Pulmonary artery endothelial cell (primary cell): ENCODE data around the gene CCDC40. TPM values are rescaled to one million over a fixed set of nuclear protein-coding genes. Genes with fewer than 3 reads are reported as not detected.

Experiments
- DNase-seq: peaks from one replicate; pipeline ENCODE4 v3.0.0-alpha.2; 2011; ENCODE audit warnings: low read depth, low spot score
- total RNA-seq: library from RNA; depleted of rRNA; stranded (reverse); fragments of >200 nt; gene quantifications from 2 replicates; pipeline ENCODE4 v1.2.3, GENCODE V29; 2014

The CCDC40 gene
- total RNA-seq, 1 donor from 2014 or later: 0.73 TPM

GRCh38 chr17:80112471-80113032, 76.1 kb downstream of the CCDC40 start:
- no peak for DNase-seq

GRCh38 chr17:80113033-80113484, 76.6 kb downstream of the CCDC40 start:
- no peak for DNase-seq

- DNase-seq: no peak
Observed at GRCh38 chr17:80114758-80115157, 78.3 kb downstream of the CCDC40 start.

GRCh38 chr17:80115159-80115558, 78.7 kb downstream of the CCDC40 start:
- DNase-seq: no peak

- no peak for DNase-seq
Observed at GRCh38 chr17:80116276-80116920, 80.0 kb downstream of the CCDC40 start.

GRCh38 chr17:80116921-80117380, 80.5 kb downstream of the CCDC40 start:
- no peak for DNase-seq

GRCh38 chr17:80117491-80118401, 81.3 kb downstream of the CCDC40 start:
- DNase-seq: no peak

DNA sequence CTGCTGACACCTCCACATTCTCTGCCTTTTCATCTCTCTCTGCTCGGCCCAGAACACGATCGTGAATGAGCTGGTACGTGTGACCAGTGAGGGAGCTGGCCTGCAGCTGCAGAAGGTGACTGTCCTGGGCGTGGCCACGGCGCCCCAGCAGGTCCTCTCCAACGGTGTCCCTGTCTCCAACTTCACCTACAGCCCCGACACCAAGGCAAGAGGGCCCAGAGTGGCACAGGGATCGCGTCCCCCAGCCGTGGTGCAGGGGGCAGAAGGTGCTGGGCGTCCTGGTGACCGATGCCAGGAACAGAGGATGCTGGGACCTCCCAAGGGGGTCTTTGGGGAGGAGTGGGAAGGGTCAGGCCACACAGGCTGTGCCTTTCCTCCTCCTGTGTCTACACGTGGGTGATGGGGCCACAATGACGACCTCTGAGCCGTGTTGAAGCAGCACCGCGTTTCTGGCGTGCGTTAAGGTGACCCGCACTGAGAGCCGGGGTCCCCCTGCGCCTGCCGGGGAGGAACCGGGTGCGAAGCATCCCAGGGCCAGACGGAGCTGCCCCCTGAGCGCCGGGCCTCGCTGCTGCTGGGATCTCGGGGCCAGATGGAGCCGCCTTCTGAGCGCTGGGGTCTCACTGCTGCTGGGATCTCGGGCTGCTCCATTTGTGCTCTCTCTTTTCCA, 82.3 kb downstream of the CCDC40 start:
- no peak for DNase-seq

- no peak for DNase-seq
Observed at GRCh38 chr17:80119271-80119791, 82.9 kb downstream of the CCDC40 start.

DNA sequence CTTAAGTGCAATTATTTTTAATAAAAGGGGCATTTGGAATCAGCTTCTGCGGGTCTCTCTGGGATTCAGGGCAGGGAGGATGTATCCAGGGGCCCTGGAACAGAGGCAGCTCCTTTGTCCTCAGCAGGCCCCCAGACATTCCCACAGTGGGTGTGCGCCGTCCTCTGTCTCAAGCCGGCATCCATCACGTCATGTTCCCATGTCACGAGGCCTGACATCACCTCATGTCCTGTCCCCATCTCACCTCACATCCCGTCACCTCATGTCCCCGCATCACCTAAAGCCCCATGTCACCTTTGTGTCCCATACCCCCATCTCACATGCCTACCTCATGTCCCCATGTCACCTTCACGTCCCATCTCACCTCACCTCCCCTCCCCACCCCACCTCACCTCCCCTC, 83.4 kb downstream of the CCDC40 start:
- DNase-seq: no peak

- DNase-seq: no peak
Observed at GRCh38 chr17:80122026-80122575, 85.7 kb downstream of the CCDC40 start.

DNA sequence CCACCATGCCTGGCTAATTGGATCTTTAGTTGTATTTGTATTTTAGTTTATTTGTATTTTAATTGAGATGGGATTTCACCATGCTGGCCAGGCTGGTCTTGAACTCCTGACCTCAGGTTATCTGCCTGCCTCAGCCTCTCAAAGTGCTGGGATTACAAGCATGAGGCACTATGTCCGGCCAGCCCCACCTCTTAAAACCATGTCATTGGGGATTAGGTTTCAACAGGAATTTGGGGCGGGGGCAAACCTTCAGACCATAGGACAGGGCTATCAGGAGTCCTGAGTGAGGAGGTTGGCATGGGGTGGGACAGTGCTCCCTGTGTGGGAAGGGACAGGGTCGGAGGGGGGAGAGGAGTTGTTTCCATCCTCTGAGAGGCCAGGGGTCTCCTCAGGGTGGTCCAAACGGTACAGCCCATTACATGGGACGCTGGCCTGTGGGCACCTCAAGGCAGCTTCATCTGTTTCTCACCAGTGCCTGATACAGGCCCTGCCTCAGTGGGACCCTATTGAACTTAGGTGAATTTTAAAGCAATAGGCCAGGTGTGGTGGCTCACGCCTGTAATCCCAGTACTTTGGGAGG, 86.6 kb downstream of the CCDC40 start:
- DNase-seq: no peak

DNA sequence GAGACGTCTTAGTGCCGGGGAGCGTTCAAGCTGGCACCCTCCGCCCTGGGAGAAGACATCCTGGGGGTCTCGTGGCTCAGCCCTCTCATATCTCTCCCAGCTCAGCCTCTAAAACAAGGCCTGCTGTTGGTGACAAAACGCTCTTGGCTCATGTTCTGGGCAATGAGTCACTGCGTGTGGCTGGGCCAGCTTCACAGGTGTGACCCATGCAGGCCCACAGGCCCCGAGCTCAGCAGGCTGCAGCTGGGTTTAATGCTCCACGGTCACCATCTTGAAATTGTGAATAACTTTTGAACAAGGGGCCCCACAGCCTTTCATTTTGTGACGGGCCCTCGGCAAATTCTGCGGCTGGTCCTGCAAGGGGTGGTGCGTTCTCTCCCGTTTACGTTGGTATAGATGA, 87.3 kb downstream of the CCDC40 start:
- no peak for DNase-seq

DNA sequence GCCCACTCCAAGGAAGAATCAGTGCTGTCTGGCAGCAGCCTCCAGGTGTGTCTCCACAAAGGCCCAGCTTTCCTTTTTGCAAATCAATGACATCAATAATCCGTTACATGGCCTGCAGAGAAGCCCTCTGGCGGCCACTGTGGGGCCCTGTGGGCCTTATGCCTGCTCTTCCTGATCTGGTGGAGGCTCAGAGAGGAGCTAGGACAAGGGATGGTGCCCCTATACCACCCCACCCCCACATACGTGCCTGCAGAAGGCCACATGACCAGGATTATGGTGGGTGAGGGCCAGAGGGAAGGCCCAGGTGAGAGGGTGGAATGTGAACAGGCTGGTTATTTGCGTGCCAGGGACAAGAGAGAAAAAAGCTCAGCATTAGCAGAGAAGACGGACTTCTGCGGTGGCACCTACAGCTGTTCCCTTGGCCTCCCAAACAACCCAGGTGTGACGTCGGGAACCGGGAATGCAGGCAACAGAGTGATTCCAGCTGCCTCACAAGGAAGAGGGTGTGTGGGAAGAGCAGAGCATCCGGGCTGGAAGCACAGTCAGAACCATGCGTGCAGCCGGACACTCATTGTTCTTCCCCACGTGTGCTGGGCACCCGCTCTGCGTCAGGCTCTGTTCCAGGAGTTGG, 88.0 kb downstream of the CCDC40 start:
- no peak for DNase-seq

- DNase-seq: no peak
Observed at GRCh38 chr17:80125656-80126448, 89.4 kb downstream of the CCDC40 start.

- no peak for DNase-seq
Observed at GRCh38 chr17:80126449-80126715, 89.9 kb downstream of the CCDC40 start.

- no peak for DNase-seq
Observed at GRCh38 chr17:80129006-80129565, 92.6 kb downstream of the CCDC40 start.

DNA sequence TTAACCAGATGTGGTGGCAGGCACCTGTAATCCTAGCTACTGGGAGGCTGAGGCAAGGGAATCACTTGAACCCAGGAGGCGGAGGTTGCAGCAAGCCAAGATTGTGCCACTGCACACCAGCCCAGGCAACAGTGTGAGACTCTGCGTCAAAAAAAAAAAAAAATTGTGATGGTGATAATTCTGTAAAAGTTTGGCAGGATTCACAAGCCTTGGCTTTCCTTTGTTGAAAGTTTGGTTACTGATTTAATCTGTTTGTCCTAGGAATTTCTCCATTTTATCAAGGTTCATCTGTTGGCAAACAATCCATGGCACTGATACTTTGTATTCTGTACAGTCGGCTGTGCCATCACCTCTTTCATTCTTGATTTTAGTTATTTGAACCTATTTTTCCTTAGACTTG, 94.5 kb downstream of the CCDC40 start:
- DNase-seq: no peak

DNA sequence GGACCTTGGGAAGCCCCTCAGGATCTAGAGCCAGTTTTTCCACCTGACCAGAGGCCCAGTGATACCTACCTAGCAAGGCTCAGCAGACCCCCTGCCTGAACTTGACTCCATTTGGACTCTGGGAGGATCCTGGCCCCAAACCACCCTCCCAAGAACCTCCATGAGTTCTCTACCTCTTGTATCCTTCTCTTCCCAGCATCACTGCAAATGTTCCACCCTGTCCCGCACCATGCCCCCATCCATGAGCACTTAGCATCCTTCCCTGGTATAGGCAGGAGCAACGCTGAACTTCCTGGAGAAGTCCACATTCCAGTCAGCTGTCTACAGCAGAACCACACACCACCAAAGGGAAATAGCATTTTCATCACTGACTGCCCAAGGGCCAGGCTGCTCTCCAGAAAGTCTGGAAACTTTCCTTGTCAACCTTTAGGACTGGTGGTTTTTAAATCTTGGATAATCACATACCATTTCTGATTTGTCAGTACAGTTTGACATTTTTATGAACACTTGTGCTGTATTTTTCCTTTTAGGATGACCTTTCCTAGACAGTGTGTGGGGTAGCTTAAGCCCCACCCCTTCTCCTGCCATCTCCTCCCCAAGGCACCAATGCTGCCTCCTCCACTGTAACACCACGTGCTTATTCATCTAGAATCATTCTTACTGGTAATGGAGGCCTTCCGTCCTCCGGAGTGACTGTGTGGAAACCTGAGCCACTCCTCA, 96.6 kb downstream of the CCDC40 start:
- no peak for DNase-seq
